ENCODE data around the gene VSTM2L.

Gene VSTM2L

DNA sequence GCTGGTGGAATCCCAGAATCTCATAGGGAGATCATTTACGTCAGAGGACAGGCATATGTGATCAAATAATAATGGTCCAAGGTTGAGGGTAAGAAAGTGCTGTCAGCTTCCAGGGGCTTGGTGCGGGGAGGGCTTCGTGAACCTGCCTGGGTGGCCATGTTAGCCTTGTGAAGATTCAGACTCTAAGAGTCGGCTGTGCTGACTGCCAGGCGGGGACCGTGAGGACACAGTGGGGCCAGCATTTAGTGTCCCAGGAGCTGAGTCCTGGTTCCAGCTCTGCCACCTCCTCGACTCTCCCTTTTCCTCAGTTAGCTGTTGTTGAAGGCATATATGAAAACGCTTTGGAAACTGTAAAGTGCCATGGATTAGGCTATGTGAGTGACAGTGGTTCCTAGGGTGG is 33.5 kb downstream of the VSTM2L start:
- Histone ChIP-seq H3K27me3 (ENCODE audit: insufficient read depth, low read length, poor library complexity) (no peaks in the 10 kb centered on the region), H3K79me2 (ENCODE audit: insufficient read depth, low read length) (no peaks in the 10 kb centered on the region)
- TF ChIP-seq EZH2 (IDR thresholded peaks at IDR 0.05; ENCODE audit: borderline replicate concordance, low read depth, low read length, severe bottlenecking) = no peak
- TF ChIP-seq, protein P1, sequence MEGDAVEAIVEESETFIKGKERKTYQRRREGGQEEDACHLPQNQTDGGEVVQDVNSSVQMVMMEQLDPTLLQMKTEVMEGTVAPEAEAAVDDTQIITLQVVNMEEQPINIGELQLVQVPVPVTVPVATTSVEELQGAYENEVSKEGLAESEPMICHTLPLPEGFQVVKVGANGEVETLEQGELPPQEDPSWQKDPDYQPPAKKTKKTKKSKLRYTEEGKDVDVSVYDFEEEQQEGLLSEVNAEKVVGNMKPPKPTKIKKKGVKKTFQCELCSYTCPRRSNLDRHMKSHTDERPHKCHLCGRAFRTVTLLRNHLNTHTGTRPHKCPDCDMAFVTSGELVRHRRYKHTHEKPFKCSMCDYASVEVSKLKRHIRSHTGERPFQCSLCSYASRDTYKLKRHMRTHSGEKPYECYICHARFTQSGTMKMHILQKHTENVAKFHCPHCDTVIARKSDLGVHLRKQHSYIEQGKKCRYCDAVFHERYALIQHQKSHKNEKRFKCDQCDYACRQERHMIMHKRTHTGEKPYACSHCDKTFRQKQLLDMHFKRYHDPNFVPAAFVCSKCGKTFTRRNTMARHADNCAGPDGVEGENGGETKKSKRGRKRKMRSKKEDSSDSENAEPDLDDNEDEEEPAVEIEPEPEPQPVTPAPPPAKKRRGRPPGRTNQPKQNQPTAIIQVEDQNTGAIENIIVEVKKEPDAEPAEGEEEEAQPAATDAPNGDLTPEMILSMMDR (IDR thresholded peaks at IDR 0.05; ENCODE audit: borderline replicate concordance, extremely low read depth, low read length, poor library complexity, severe bottlenecking) = no peak

DNA sequence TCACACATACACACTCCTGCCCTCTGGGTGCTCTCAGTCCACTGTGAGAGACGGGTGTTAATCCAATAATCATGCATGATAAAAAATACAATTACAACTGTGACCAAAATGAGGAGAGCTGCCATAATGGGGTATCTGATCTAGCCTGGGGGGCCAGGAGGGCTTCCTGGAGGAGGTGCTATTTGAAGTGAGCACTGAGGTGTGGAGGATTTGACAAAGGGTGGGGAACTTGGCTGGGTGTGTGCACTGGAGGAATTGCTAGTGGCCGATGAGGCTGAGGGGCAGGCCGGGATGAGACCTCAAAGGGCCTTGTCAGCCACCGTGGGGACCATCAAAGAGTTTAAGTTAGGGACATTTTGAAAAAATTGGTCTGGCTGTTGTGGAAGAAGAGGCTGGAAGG is 34.8 kb downstream of the VSTM2L start:
- no peaks in the 10 kb centered on the region for H3K79me2 ChIP-seq (ENCODE audit: insufficient read depth, low read length)
- peaks cover 4% of the 10 kb centered on the region; the same call in 1 of the 2 replicates for H4K20me1 ChIP-seq (ENCODE audit: insufficient read depth, low read length)
- H3K36me3 ChIP-seq (ENCODE audit: insufficient read depth, low read length) = no peaks in the 10 kb centered on the region
- no peak for ATAC-seq (ENCODE audit: insufficient read depth, low read depth)
- no peaks in the 10 kb centered on the region for H3K4me1 ChIP-seq (ENCODE audit: insufficient read depth, low read length)
- no peaks in the 10 kb centered on the region for H3K9me3 ChIP-seq (ENCODE audit: insufficient read depth, low read length, severe bottlenecking)
- H2AFZ ChIP-seq (ENCODE audit: low read depth, low read length) = no peak overlapping the region
- TF ChIP-seq, protein P1 (IDR thresholded peaks at IDR 0.05; ENCODE audit: borderline replicate concordance, extremely low read depth, low read length, poor library complexity, severe bottlenecking) = no peak
- no peak for TF ChIP-seq EZH2 (IDR thresholded peaks at IDR 0.05; ENCODE audit: borderline replicate concordance, low read depth, low read length, severe bottlenecking)
- no peak overlapping the region for H3K4me2 ChIP-seq (ENCODE audit: insufficient read depth, low read length)
- no peaks in the 10 kb centered on the region for H3K27me3 ChIP-seq (ENCODE audit: insufficient read depth, low read length, poor library complexity)
- no peak overlapping the region for H3K4me3 ChIP-seq (ENCODE audit: low read depth in 1 of 2, low read length in 2 of 2)
- no peak overlapping the region for H3K9ac ChIP-seq (ENCODE audit: low read depth, low read length)
- no peak for DNase-seq
- no peak overlapping the region for H3K27ac ChIP-seq (ENCODE audit: low read length)

More for the DNA sequence above, 33.5 kb downstream of the VSTM2L start:
- no peaks in the 10 kb centered on the region for H3K4me1 ChIP-seq (ENCODE audit: insufficient read depth, low read length)
- H4K20me1 ChIP-seq (ENCODE audit: insufficient read depth, low read length) = peaks cover 10% of the 10 kb centered on the region; the same call in 1 of the 2 replicates
- no peak overlapping the region for H2AFZ ChIP-seq (ENCODE audit: low read depth, low read length)
- DNase-seq = no peak
- no peak overlapping the region for H3K27ac ChIP-seq (ENCODE audit: low read length)
- H3K4me3 ChIP-seq (ENCODE audit: low read depth in 1 of 2, low read length in 2 of 2) = no peak overlapping the region
- H3K4me2 ChIP-seq (ENCODE audit: insufficient read depth, low read length) = no peak overlapping the region
- H3K9me3 ChIP-seq (ENCODE audit: insufficient read depth, low read length, severe bottlenecking) = no peaks in the 10 kb centered on the region
- no peaks in the 10 kb centered on the region for H3K36me3 ChIP-seq (ENCODE audit: insufficient read depth, low read length)
- H3K9ac ChIP-seq (ENCODE audit: low read depth, low read length) = no peak overlapping the region
- no peak for ATAC-seq (ENCODE audit: insufficient read depth, low read depth)

DNA sequence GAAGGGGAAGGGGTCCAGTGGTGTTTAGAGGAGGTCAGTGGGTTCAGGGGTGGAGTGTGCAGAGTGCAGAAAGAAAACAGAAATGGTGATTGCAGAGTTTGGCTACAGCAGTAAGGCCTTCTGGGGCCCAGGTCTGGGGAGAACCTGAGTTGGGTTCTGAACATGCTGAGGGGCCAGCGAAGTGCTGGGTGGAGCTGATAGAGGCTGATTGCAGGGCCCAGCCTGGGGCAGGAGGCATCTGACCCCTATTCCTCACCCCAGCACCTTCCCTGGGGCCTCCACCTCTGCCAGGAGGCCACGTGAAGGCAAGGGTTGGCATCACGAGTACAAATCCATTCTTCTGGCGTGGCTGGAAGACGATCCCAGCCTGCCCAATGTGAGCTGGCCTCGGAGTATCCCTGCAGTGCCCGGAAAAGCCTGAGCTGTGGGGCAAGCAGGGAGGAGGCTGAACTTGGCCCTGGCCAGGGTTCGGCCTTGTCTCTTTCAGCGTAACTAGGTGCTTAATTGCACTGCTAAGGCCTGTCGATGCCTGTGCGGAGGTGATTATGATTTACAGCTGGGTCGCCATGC is 35.3 kb downstream of the VSTM2L start:
- Histone ChIP-seq H3K4me2 (ENCODE audit: insufficient read depth, low read length) (no peak overlapping the region), H3K36me3 (ENCODE audit: insufficient read depth, low read length) (no peaks in the 10 kb centered on the region), H3K9me3 (ENCODE audit: insufficient read depth, low read length, severe bottlenecking) (no peaks in the 10 kb centered on the region), H3K27me3 (ENCODE audit: insufficient read depth, low read length, poor library complexity) (no peaks in the 10 kb centered on the region), H4K20me1 (ENCODE audit: insufficient read depth, low read length) (peaks cover 4% of the 10 kb centered on the region; the same call in 1 of the 2 replicates), H3K4me3 (ENCODE audit: low read depth in 1 of 2, low read length in 2 of 2) (no peak overlapping the region), H3K4me1 (ENCODE audit: insufficient read depth, low read length) (no peaks in the 10 kb centered on the region), H3K9ac (ENCODE audit: low read depth, low read length) (no peak overlapping the region), H3K27ac (ENCODE audit: low read length) (no peak overlapping the region), H3K79me2 (ENCODE audit: insufficient read depth, low read length) (no peaks in the 10 kb centered on the region), H2AFZ (ENCODE audit: low read depth, low read length) (no peak overlapping the region)
- no peak for ATAC-seq (ENCODE audit: insufficient read depth, low read depth)
- DNase-seq = no peak
- TF ChIP-seq, protein P1 (IDR thresholded peaks at IDR 0.05; ENCODE audit: borderline replicate concordance, extremely low read depth, low read length, poor library complexity, severe bottlenecking) = no peak
- TF ChIP-seq EZH2 (IDR thresholded peaks at IDR 0.05; ENCODE audit: borderline replicate concordance, low read depth, low read length, severe bottlenecking) = no peak

All from DND-41 (cell line).